ENCODE measurements around the gene GIT1.

The GIT1 gene, protein sequence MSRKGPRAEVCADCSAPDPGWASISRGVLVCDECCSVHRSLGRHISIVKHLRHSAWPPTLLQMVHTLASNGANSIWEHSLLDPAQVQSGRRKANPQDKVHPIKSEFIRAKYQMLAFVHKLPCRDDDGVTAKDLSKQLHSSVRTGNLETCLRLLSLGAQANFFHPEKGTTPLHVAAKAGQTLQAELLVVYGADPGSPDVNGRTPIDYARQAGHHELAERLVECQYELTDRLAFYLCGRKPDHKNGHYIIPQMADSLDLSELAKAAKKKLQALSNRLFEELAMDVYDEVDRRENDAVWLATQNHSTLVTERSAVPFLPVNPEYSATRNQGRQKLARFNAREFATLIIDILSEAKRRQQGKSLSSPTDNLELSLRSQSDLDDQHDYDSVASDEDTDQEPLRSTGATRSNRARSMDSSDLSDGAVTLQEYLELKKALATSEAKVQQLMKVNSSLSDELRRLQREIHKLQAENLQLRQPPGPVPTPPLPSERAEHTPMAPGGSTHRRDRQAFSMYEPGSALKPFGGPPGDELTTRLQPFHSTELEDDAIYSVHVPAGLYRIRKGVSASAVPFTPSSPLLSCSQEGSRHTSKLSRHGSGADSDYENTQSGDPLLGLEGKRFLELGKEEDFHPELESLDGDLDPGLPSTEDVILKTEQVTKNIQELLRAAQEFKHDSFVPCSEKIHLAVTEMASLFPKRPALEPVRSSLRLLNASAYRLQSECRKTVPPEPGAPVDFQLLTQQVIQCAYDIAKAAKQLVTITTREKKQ

DNA sequence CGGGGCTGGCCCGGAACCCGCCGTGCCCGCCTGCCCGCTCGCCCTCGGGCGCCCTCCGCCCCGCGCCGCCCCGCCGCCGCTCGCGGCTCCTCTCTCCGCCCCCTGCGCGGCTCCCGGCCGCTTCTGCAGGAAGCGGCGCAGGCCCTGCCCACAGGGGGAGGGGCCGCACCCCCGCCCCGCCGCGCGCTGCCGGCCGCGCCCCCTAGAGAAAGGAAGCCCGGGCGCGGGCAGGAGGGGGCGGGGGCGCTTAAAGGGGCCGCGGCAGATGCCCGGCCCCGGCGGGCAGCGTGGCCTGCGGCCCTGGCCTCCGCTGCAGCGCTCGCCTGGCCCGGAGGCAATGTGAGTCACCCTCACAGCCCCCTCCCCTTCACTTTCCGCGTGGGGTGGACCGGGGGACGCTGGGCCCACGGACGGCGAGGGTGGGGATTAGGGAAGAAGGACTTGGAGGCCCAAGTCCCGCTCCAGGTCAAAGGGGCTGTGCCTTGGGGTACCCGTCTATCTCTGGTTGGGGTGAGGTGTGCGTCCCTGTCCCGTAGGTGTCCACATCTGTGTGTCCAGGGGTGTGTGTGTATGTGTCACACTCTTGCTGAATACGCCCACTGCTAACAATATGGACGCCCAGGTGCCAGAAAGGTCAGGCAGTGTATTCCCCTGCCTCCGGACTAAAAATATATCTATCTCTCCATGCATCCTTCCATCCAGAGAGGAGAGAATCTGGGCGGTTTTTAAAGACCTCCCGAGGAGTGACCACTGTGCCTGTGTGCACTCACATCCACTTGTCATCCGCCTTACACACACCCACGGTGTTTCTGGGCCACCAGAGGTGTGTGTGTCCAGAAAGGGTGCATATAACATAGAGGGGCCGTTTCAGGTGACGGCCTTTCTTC is at the start of gene GIT1:
TSS of gene GIT1 (minus strand) at position 125 of the 887 bp plus-strand sequence. CDS start 270 bp downstream, outside the sequence.
- DNase-seq, result peak; percentile 86

DNA sequence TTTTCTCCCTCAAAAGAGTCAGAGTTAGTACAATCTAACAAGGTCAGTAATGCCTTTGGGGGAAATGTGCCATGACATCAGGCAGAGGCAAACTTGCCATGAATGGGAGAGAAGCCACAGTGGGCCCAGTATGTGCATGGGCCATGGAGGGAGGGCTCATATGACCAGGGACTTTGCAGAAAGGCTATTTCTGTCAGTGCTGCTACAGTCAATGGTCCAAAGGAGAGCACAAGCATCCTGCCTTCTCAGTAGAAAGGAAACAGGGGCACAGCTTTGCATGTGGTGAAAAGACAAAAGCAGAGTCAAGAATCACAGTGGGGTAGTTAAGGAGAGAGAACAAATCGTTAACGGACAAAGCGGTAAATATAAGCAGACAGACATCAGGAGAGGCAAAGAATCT is 44.4 kb upstream of the GIT1 start:
- no peak for DNase-seq

DNA sequence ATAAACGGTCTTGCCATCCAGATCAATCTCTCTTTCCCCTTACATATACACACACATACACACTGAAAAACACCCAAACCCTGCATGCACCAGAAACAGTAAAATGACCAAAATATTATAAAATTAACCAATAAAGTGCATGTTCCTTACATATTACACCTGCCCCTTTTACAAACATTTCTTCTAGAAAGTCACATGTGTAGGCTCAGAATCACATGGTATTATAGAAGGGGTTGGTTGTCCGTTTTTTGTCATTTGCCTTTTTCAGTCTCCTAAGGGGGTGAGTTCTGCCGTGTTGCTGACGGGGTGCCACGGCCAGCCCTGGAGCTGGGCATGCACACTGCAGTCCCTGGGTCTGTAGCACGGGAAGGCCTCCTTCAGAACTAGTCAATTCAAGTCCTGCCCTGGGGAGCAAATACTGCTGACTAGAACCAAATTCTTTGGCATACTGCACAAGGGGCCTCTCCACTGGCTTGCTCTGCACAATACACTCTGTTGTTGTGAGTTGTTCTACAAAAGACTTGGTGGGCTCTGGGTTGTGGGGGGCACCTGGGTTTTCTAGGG is 41.3 kb upstream of the GIT1 start:
- DNase-seq, result no peak

DNA sequence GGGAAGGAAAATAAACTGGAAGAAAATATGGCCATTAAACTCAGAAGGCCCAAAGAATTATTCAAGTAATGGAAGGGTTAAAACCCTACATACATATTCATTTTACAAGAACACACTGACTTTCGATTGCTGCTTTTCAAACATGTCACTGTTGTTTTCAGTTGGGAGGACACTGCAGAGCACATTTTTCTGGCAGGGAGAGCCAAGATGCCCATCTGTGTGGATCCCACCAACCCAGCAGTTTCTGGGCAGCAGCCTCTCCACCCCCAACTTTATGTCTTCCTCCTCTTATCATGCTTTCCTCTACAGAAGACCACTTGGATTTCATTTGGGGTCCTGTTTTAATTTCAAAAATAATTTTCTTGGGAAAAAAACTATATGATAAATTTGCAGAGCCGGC is 40.4 kb upstream of the GIT1 start:
- DNase-seq, result no peak

DNA sequence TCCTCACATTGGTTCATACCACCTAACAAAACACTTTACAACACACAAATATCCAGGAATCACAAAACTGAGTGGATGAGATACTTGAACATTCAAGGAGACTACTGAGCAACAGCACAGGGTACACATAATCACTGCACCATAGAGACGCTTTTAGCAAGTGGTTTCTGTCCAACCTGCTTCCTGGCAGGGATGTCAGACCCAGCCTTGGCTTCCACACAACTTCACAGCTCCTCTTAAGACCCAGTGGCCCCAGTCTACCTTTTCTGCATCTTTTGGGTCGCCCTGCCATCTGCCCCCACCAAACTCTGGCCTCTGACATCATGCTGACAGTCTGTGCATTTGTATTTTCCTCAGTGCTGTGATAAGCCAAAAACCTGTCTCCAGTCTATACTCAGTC is 39.2 kb upstream of the GIT1 start:
- DNase-seq, result no peak

DNA sequence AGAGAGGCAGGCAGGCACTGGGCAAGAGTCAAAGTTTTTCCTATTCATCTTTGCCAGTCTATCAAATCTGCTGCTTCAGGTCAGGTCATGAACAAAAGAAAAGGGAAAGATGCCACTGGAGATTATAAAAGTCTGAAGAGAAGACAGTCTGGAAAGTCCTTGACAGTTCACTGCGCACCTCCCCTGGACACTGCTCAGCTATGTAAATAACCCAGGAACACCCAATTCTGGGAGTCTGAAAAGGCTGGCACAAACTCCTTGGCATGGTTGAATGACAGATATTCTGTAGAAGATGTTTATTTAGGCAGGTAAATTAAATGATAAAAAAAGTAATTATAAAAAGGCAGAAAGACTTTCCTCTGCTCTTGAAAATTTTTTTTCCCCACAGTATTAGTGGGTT is 38.5 kb upstream of the GIT1 start:
- no peak for DNase-seq

DNA sequence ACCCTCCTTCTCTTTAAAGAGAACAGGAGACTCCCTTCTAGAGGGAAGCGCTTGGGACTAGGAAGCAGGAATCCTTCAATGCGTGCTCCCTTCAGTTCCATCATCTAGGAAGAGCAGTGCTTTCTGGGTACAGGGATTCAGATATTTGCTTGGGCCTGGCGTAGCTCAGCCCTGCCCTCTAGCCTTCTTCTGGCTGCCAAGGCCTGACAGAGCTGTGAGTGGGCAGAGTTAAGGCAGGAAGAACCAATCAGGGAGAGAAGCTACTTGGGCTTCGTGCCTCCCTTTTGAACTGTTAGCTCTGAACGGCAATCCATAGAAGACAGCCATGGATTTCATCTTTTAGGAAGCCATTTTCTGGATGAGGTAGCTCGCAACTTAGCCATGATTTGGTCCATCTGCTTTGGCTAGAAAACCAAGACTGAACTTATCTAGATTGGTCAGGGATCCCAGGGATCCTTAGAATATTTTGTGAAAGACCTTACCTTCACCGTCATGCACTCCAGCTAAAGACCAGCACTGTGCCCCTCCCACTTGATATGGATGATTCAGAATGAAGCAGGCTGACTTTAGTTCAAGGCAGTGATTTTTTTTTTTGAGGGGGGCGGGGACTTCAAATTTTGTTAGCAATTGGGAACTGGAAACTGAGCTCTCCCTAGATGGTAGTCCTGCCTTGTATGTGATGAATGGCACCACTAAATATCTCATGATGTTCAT is 35.7 kb upstream of the GIT1 start:
- peak; percentile 31 for DNase-seq

DNA sequence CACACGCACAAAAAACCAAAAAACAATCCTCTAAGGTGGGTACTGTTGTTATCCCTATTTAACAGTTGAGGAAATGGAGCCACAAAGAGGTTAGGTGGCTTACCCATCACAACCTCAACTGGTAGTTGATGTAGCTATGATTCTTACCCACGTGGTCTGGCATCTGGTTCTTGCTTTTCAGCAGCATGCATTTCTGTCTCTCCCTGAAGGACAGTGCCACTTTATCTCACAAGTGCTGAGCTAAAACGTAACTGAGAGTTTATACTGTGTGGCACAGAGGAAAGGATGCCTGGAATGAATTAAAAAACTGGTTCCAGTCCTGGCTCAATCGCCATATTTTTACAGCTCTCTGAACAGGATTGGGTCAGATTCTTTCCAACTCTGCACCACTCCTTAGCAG is 35.1 kb upstream of the GIT1 start:
- DNase-seq, result no peak

DNA sequence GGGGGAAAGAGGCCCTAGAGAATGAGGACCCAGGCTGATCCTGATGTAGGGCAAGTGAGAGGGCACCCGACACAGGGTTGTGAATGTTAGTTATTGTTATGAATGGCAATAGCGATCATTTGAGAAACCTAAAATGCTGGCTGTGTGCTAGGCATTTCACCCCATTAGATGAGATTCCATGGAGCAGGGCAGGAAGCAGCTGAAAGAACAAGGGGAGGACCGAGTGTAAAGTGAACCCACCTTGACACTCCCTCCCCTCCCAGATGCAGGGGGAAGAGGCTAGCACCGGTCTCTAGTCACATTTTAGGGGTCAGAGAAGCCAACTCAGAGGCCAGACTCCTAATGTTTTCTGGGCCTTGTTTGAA is 33.8 kb upstream of the GIT1 start:
- DNase-seq, result no peak

DNA sequence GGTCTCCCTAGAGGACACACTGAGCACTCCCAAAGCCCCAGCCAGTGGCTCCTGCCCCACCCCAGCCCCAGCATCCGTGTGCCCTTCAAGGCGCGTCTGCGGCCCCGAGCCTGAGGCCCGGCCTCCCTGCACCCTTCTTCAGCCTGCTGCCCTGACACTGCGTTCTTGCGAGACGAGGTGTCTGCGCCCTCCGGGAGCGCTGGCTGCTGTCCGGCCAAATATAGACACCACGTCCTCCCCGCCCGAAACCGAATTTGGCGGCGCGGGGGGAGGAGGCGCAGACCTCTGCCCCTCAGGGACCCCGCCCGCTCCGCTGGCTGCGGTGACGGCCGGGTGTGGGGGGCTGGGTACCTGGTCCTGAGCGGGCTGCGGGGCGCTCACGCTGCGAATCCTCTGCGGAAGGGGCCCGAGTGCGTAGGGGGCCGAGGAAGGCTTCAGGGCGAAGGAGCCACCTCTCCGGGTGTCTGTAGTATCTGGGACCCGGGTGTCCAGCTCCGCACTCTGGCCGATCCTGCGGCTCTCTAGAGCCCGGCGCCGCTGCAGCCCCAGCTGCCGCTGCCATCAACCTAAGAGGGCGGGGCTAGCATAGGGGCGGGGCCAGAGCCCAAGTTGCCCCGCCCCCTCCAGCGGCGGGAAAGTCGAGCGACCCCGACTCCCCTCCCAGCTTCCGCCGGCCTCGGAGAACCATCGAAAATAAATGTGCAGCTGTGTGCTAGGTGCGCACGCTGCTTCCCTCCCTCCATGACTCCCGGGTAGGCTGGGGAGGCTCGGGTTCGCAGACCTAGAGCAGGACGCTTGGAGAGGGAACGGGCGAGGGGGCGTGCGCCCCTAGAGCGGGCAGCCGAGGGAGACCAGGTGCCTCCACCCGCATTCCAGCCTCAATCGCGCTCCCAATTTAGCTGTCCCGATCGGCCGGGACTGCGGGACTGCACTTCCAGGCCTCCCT is 33.2 kb upstream of the GIT1 start, which contains the start of gene CORO6:
TSS of gene CORO6 (minus strand) at position 576 of the 946 bp plus-strand sequence. CDS start 1,491 bp downstream, outside the sequence.
- DNase-seq, result peak; percentile 39

DNA sequence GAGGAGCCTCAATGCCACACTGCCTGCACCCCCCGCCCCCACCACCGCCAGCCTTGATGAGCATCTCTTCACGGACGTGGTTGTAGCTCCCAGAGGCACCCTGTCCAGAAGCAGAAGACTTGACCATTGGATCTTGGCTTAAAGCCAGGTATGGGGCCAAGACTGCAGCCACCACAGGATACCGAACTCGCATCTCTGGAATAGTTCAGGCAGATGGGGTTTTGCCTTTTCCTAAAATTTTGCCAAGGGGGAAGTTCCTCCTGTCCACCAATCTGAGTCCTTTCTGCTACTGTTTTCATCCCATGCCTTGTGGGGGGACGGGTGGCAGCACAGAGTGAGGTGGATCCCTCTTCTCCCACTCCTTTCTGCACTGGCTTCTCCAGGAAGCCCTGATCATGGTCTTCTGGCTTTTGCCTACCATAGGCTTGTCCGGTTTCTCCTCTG is 32.3 kb upstream of the GIT1 start:
- DNase-seq, result no peak

DNA sequence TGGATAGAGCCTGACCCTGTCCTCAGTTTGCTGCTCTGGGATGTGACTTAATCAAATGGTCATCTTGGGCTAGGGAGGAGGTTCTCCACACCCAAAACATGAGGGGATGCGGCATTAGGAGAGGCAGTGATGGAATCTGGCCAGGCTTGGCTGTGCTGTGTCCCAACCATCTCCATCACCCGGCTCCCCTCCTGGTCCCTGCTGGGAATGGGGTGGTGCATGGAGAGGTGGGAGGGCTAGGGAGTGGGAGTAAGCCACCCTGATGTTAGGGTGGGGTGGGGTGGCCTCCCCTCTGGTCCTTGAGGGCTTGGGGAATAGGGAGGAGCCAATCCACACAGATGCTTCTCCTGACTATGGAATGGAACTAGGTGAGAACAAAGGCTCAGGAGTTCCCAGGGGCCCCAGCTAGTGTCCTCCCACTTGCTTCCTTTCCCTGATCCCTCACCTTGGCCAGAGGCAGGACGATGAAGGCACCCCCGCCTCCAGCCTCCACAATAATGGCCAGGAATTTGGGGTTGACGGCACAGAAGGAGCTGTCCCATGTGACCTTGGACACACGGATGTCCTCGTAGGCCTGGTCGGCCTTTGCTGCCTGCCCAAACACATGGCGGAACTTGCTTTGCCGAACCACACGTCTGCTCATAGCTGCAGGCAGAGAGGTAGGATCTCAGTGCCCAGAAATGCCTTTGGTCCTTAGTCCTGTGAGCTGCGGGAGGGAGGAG is 31.5 kb upstream of the GIT1 start:
- no peak for DNase-seq

DNA sequence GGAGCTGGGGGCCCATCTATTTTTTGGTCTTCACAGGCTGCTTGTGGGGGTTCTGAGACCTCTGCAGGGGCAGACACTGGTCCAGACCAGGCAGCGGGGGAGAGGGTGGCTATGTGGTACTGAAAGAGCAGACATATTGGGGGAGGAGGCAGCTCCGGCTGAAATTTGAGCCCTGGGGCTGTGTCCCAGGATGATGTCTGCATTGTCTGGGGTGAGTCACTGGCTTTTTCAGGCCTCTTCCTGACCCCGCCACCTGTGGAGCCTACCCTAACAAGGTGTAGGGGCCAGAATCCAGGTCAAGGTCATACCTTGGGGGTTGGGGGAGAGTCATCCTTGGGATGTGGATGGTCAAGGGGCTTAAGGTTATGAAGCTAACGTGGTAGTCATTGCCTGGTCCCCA is 30.8 kb upstream of the GIT1 start:
- peak; percentile 39 for DNase-seq

DNA sequence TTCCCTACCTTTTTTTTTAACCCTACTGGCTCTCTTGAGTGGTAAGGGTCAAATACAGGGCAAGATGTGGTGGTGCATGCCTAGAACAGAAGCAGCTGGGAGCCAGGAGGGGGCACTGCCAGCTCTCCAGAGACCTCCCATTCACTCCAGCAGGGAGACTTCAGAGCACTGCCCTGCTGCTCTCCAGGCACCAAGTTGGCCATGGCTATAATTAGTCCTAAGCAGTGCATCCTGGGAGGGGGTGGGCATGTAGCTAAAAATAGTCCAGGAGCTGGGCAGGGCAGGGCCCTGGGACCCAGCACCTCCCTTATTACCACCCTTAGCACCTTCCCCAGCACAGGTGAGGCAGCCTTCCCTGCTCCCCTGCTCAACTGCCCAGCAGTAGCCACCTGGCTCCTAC is 29.8 kb upstream of the GIT1 start:
- peak; percentile 28 for DNase-seq

DNA sequence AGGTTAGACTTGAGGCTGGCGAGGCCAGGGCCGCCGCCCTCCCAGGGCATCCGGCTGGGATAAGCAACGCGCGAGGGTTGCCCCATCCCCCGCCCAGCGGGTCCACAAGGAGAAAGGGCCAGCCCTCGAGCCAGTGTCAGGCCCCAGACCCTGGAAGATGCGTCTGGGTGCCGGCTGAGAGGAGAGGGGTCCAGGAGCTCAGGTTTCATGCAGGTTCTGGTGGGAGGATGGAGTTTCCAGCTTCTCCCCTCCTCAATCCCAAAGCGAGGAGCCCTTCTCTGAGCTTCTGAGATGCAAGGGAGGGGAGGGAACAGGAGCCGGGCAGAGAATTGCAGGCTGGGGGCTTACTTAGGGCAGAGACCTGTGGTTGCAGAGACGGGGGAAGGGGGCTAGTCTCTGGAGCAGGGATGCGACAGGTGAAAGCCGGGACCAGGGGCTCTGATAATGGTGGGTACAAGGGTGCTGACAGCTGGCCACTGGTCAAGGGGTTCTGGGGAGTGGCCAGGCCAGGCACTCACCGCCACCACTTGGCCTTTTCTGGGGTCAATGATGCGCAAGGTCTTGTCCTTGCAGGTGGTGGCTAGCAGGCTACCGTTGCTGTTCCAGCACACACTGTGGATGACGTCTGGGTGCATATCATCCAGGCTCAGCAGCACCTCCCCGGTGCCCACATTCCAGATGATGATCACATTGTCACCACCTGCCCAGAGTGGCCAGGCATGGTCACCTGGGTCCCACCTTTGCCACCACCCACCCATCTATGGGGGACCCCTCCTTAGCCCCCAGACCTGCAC is 29.0 kb upstream of the GIT1 start:
- no peak for DNase-seq

DNA sequence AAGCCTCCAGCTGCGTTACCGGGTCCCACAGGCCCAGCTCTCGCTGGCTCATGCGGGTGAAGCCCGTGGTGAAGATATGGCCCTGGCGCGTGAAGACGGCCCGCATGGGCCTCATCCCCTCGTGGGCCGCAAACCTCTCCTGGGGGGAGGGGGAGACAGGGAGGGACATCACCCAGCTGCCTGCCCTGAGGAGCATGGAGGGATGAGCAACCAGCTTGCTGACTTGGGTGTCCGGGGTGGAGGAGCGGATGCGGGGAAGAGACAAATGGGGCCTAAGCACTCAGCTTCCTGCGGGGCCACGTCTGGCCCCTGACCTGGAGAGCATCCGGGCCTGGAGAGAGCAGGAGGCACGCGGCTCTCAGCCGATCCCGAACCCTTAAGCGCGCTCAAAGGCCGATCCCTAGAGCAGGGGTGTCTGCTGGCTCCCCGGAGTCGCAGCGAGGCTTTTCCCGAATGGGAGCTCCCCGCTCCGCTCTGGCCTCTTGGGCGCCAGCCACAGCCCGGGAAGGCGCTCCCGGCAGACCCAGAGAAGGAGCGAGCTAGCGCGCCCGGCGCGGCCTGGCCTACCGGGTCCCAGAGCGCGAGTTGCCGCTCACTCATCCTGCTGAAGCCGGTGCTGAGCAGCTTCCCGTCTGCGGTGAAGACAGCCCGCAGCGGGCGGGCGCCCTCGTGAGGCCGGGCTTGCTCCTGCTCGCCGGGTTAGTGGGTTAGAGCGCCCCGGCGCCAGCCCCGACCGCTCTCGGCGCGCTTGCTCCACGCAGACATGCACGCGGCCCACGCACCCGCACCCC is 28.2 kb upstream of the GIT1 start:
- peak; percentile 69 for DNase-seq

DNA sequence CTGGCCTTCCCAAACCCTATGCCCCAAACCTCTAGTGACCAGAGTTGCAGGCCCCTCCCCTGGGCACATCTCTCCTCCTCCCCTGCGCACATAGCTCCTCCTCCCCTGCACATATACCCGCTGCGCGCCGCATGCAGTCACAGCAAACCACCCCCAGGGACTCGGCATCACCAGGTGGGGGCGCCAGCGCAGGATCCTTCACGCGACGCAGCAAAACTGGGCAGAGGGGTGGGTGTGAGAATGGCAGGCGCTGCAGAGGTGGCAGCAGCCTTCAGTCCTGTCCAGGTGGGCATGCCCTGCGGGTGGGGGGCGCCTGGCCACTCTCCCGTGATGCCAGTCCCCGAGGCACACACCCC is 27.7 kb upstream of the GIT1 start:
- DNase-seq, result peak; percentile 79

DNA sequence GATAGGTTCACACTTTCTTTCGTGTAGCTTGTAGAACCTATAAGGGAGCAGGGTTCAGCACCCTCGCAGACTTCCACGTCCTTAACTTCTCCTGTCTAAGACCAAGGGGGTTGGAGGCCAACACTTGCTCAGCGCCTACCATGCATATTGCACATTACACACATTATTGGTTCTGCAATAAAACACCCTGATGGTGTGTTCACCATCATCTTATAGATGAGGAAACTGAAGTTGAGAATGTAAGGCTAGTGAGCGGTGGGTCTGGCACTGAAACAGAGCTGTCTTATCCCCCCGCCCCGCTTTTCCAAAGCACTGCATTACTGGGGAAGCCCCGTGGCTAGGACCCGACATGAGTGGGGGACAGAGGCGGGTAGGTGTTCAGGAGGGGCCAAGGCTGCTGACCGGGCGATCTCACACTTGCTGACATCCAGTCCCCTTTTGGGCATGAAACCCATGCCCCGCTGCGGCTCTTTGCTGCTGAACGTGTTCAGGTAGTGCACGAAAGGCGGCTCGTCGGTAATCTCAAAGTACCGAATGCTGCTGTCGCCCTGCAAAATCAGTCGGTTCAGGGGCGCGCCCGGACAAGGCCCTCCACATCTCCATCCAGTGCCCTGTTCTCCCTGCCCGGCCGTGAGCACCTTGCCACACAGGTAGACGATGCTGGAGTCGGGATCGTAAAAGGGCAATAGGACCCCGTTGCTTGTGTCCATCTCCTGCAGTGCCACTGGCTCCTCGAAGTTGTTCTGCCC is 27.0 kb upstream of the GIT1 start:
- DNase-seq, result no peak
